ENCODE results near the gene TIMD4. TPM values are rescaled to one million over a fixed set of nuclear protein-coding genes. Genes with fewer than 3 reads are reported as not detected.

TIMD4 gene
- total RNA-seq, 1 experiment from 2014 or later: not detected

- Histone ChIP-seq H3K79me2 (ENCODE audit: low read depth) (no peaks in the 10 kb centered on the region), H3K4me3 (no peak overlapping the region), H3K4me2 (no peak overlapping the region), H3F3A (ENCODE audit: insufficient read depth, low read depth) (no peaks in the 10 kb centered on the region), H4K20me1 (ENCODE audit: insufficient read depth) (no peaks in the 10 kb centered on the region), H3K9me3 (ENCODE audit: insufficient read depth, low read depth) (no peaks in the 10 kb centered on the region), H3K27me3 (ENCODE audit: insufficient read depth, low read depth) (peaks cover 5% of the 10 kb centered on the region; the same call in 1 of the 2 replicates), H3K9me2 (ENCODE audit: insufficient read depth) (no peaks in the 10 kb centered on the region), H3K27ac (no peak overlapping the region), H2AFZ (no peak overlapping the region), H3K36me3 (ENCODE audit: low read depth) (no peaks in the 10 kb centered on the region), H3K4me1 (replicated peaks; ENCODE audit: insufficient read depth) (no peaks in the 10 kb centered on the region)
- DNase-seq: no peak
- intact Hi-C loops (cut with micrococcal nuclease; ENCODE audit: unreplicated experiment): no loop called here
- no TSS peak for BruUV-seq (replicated peaks)
- CTCF ChIA-PET: no interaction called here
- POLR2A ChIA-PET (ENCODE audit: unreplicated experiment): no interaction called here
- TF ChIP-seq, protein P1, sequence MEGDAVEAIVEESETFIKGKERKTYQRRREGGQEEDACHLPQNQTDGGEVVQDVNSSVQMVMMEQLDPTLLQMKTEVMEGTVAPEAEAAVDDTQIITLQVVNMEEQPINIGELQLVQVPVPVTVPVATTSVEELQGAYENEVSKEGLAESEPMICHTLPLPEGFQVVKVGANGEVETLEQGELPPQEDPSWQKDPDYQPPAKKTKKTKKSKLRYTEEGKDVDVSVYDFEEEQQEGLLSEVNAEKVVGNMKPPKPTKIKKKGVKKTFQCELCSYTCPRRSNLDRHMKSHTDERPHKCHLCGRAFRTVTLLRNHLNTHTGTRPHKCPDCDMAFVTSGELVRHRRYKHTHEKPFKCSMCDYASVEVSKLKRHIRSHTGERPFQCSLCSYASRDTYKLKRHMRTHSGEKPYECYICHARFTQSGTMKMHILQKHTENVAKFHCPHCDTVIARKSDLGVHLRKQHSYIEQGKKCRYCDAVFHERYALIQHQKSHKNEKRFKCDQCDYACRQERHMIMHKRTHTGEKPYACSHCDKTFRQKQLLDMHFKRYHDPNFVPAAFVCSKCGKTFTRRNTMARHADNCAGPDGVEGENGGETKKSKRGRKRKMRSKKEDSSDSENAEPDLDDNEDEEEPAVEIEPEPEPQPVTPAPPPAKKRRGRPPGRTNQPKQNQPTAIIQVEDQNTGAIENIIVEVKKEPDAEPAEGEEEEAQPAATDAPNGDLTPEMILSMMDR (conservative IDR thresholded peaks at IDR 0.05): no peak
- no peak for TF ChIP-seq EZH2 (IDR thresholded peaks at IDR 0.05; ENCODE audit: low read depth)
Measured at GRCh38 chr5:156920042-156920860, 42.8 kb downstream of the TIMD4 start.

- BruUV-seq (replicated peaks): no TSS peak
- no peak for DNase-seq
- Histone ChIP-seq H3K4me3 (no peak overlapping the region), H3K4me1 (replicated peaks; ENCODE audit: insufficient read depth) (no peaks in the 10 kb centered on the region), H3K9me2 (ENCODE audit: insufficient read depth) (no peaks in the 10 kb centered on the region), H3K27me3 (ENCODE audit: insufficient read depth, low read depth) (peaks cover 22% of the 10 kb centered on the region; the same call in 1 of the 2 replicates), H3K36me3 (ENCODE audit: low read depth) (no peaks in the 10 kb centered on the region), H4K20me1 (ENCODE audit: insufficient read depth) (no peaks in the 10 kb centered on the region), H3K4me2 (no peak overlapping the region), H2AFZ (no peak overlapping the region), H3K27ac (no peak overlapping the region), H3K79me2 (ENCODE audit: low read depth) (no peaks in the 10 kb centered on the region), H3F3A (ENCODE audit: insufficient read depth, low read depth) (no peaks in the 10 kb centered on the region), H3K9me3 (ENCODE audit: insufficient read depth, low read depth) (no peaks in the 10 kb centered on the region)
- TF ChIP-seq EZH2 (IDR thresholded peaks at IDR 0.05; ENCODE audit: low read depth): no peak
- TF ChIP-seq, protein P1 (conservative IDR thresholded peaks at IDR 0.05): no peak
- intact Hi-C loops (cut with micrococcal nuclease; ENCODE audit: unreplicated experiment): no loop called here
- ChIA-PET POLR2A (ENCODE audit: unreplicated experiment) (no interaction called here), CTCF (no interaction called here)
Measured at GRCh38 chr5:156918311-156918845, 44.6 kb downstream of the TIMD4 start.

DNA sequence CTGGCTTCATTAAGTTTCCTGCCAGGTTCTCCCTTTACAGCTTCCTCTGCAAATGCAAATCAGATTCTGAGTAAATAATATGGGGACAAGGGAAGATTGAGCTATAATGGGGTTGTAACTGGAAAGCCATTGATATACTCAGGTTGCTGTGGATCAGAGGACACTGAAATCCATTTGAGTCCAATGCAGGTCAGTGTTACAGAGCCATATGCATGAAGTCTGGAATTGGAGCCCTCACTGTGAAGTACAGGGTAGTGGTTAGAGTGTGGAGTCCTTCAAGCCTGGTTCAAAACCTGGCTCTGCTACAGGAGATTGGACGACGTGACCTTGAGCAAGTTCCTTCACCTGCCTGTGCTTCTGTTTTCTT is 48.7 kb downstream of the TIMD4 start:
- TF ChIP-seq, protein P1 (conservative IDR thresholded peaks at IDR 0.05): no peak
- TF ChIP-seq EZH2 (IDR thresholded peaks at IDR 0.05; ENCODE audit: low read depth): no peak
- H3K27me3 ChIP-seq (ENCODE audit: insufficient read depth, low read depth): peaks cover 35% of the 10 kb centered on the region
- no peak overlapping the region for H3K27ac ChIP-seq
- ChIA-PET CTCF (no interaction called here), POLR2A (ENCODE audit: unreplicated experiment) (no interaction called here)
- DNase-seq: no peak
- no peaks in the 10 kb centered on the region for H3K9me3 ChIP-seq (ENCODE audit: insufficient read depth, low read depth)
- no peak overlapping the region for H3K4me3 ChIP-seq
- H2AFZ ChIP-seq: no peak overlapping the region
- no peaks in the 10 kb centered on the region for H3K36me3 ChIP-seq (ENCODE audit: low read depth)
- no peaks in the 10 kb centered on the region for H3F3A ChIP-seq (ENCODE audit: insufficient read depth, low read depth)
- no TSS peak for BruUV-seq (replicated peaks)
- no peaks in the 10 kb centered on the region for H3K4me1 ChIP-seq (replicated peaks; ENCODE audit: insufficient read depth)
- no peak overlapping the region for H3K4me2 ChIP-seq
- no peaks in the 10 kb centered on the region for H3K9me2 ChIP-seq (ENCODE audit: insufficient read depth)
- intact Hi-C loops (cut with micrococcal nuclease; ENCODE audit: unreplicated experiment): no loop called here
- no peaks in the 10 kb centered on the region for H3K79me2 ChIP-seq (ENCODE audit: low read depth)
- H4K20me1 ChIP-seq (ENCODE audit: insufficient read depth): no peaks in the 10 kb centered on the region

All from PC-9 (cell line).